Head of caudate nucleus (tissue), 42 donors: ENCODE results near the gene NCK2.
A peak's percentile ranks its signal among the peaks of the same experiment; 100 is the strongest.

Experiments
- DNase-seq, 42 donors: peaks; one replicate each; pipeline versions ENCODE4 v3.0.0 to v3.0.0-alpha.2; 2020 to 2021; ENCODE audit warnings: mixed read lengths in 7 of 42
- intact Hi-C: fragments of 100-400 bp; cut with DNase I; formaldehyde crosslinking; loops from one replicate; pipeline ENCODE4 v1.15.0; 2022

The NCK2 gene

GRCh38 chr2:105798595-105798994 lies 53.9 kb downstream of the NCK2 start:
- intact Hi-C loops, result no loop called here
- no peak for DNase-seq

GRCh38 chr2:105800036-105800713 lies 55.5 kb downstream of the NCK2 start:
- intact Hi-C loops, result no loop called here
- no peak for DNase-seq

- intact Hi-C loops, result no loop called here
- no peak for DNase-seq
Measured at GRCh38 chr2:105800953-105801635, 56.4 kb downstream of the NCK2 start.

GRCh38 chr2:105801961-105802360 lies 57.2 kb downstream of the NCK2 start:
- no peak for DNase-seq
- intact Hi-C loops, result no loop called here

GRCh38 chr2:105802587-105802986 lies 57.9 kb downstream of the NCK2 start:
- intact Hi-C loops, result no loop called here

GRCh38 chr2:105803337-105803736 lies 58.6 kb downstream of the NCK2 start:
- no peak for DNase-seq
- intact Hi-C loops, result no loop called here

More at GRCh38 chr2:105802587-105802986, 57.9 kb downstream of the NCK2 start:
- DNase-seq, result peak in 12 of 42 donors; percentile 23 to 72 (median 49)

- no peak for DNase-seq
- intact Hi-C loops, result no loop called here
Measured at GRCh38 chr2:105803773-105804172, 59.1 kb downstream of the NCK2 start.

GRCh38 chr2:105804266-105804665 lies 59.6 kb downstream of the NCK2 start:
- no peak for DNase-seq
- intact Hi-C loops, result no loop called here

GRCh38 chr2:105806996-105807395 lies 62.3 kb downstream of the NCK2 start:
- intact Hi-C loops, result no loop called here
- peak in 13 of 42 donors; percentile 33 to 69 (median 47) for DNase-seq

GRCh38 chr2:105808423-105809096 lies 63.8 kb downstream of the NCK2 start:
- intact Hi-C loops, result no loop called here
- no peak for DNase-seq

GRCh38 chr2:105809097-105809473 lies 64.4 kb downstream of the NCK2 start:
- DNase-seq, result no peak
- intact Hi-C loops, result no loop called here

GRCh38 chr2:105809723-105810122 lies 65.0 kb downstream of the NCK2 start:
- DNase-seq, result peak in 1 of 42 donors; percentile 14

GRCh38 chr2:105812180-105813044 lies 67.7 kb downstream of the NCK2 start:
- intact Hi-C loops, result no loop called here
- DNase-seq, result peak in 26 of 42 donors; percentile 27 to 71 (median 44)

More at GRCh38 chr2:105809723-105810122, 65.0 kb downstream of the NCK2 start:
- intact Hi-C loops, result no loop called here

- intact Hi-C loops, result no loop called here
- no peak for DNase-seq
Measured at GRCh38 chr2:105813045-105813315, 68.3 kb downstream of the NCK2 start.

- intact Hi-C loops, result no loop called here
- DNase-seq, result peak in 1 of 42 donors; percentile 15
Measured at GRCh38 chr2:105813405-105813804, 68.7 kb downstream of the NCK2 start.

GRCh38 chr2:105814291-105814940 lies 69.7 kb downstream of the NCK2 start:
- no peak for DNase-seq
- intact Hi-C loops, result no loop called here

GRCh38 chr2:105815401-105815800 lies 70.7 kb downstream of the NCK2 start:
- DNase-seq, result no peak
- intact Hi-C loops, result no loop called here

- DNase-seq, result no peak
- intact Hi-C loops, result no loop called here
Measured at GRCh38 chr2:105820151-105820550, 75.4 kb downstream of the NCK2 start.

- intact Hi-C loops, result no loop called here
- no peak for DNase-seq
Measured at GRCh38 chr2:105820691-105821090, 76.0 kb downstream of the NCK2 start.
